Endothelial cell (in vitro differentiated cells): ENCODE data around the gene YPEL2. TPM values are rescaled to one million over a fixed set of nuclear protein-coding genes. Genes with fewer than 3 reads are reported as not detected.

Experiments
- DNase-seq: peaks from one replicate; pipeline ENCODE4 v3.0.0; 2021; ENCODE audit warnings: low spot score
- H3K27ac Mint-ChIP-seq: one replicate; pipeline ENCODE4 v1.8.0; 2021; ENCODE audit warnings: mixed read lengths, inconsistent platforms; ENCODE audit not compliant: unreplicated experiment
- H3K27me3 Mint-ChIP-seq: one replicate; pipeline ENCODE4 v1.8.0; 2021; ENCODE audit warnings: mild to moderate bottlenecking, moderate library complexity, mixed read lengths, inconsistent platforms; ENCODE audit not compliant: unreplicated experiment
- H3K36me3 Mint-ChIP-seq: one replicate; pipeline ENCODE4 v1.8.0; 2021; ENCODE audit warnings: mild to moderate bottlenecking, low read depth, mixed read lengths, inconsistent platforms; ENCODE audit not compliant: unreplicated experiment
- H3K4me1 Mint-ChIP-seq: one replicate; pipeline ENCODE4 v1.8.0; 2021; ENCODE audit warnings: mild to moderate bottlenecking, mixed read lengths, inconsistent platforms; ENCODE audit not compliant: unreplicated experiment
- H3K4me3 Mint-ChIP-seq: one replicate; pipeline ENCODE4 v1.8.0; 2021; ENCODE audit warnings: mild to moderate bottlenecking, mixed read lengths, inconsistent platforms; ENCODE audit not compliant: unreplicated experiment
- H3K9me3 Mint-ChIP-seq: one replicate; pipeline ENCODE4 v1.8.0; 2021; ENCODE audit warnings: mixed read lengths, inconsistent platforms; ENCODE audit not compliant: unreplicated experiment
- total RNA-seq: library from RNA; stranded (reverse); fragmentation: NEBNext Ultra II Directional; extraction: Animal tissue kit (Norgen Biotek cat#: 25700); gene quantifications from one replicate; pipeline ENCODE4 v1.2.1, GENCODE V29; 2021; ENCODE audit not compliant: unreplicated experiment
- TF ChIP-seq, protein P1 (sequence below): fragments of 200-600 bp; sonication (generic); IDR thresholded peaks from one replicate; pipeline ENCODE4 v1.5.0; 2021; ENCODE audit warnings: antibody characterized with exemption; ENCODE audit not compliant: unreplicated experiment

The YPEL2 gene
- total RNA-seq, 1 donor from 2014 or later, result 16.7 TPM

DNA sequence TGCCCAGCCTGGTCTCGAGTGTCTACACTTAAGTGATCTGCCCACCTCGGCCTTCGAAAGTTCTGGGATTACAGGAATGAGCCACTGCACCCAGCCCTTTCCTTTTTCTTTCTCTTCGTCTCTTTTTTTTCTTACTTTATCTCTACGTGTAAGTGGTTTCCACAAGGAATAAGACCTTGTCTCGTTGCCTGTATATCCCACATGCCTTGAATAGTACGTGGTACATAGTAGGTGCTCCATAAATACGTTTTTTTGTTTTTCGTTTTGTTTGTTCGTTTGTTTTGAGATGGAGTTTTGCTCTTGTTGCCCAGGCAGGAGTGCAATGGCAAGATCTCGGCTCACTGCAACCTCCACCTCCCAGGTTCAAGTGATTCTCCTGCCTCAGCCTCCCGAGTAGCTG is 86.0 kb downstream of the YPEL2 start:
- TF ChIP-seq, protein P1, sequence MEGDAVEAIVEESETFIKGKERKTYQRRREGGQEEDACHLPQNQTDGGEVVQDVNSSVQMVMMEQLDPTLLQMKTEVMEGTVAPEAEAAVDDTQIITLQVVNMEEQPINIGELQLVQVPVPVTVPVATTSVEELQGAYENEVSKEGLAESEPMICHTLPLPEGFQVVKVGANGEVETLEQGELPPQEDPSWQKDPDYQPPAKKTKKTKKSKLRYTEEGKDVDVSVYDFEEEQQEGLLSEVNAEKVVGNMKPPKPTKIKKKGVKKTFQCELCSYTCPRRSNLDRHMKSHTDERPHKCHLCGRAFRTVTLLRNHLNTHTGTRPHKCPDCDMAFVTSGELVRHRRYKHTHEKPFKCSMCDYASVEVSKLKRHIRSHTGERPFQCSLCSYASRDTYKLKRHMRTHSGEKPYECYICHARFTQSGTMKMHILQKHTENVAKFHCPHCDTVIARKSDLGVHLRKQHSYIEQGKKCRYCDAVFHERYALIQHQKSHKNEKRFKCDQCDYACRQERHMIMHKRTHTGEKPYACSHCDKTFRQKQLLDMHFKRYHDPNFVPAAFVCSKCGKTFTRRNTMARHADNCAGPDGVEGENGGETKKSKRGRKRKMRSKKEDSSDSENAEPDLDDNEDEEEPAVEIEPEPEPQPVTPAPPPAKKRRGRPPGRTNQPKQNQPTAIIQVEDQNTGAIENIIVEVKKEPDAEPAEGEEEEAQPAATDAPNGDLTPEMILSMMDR, result no peak
- Mint-ChIP-seq H3K27me3 (peaks cover 2% of the 10 kb centered on the region), H3K9me3 (no peaks in the 10 kb centered on the region), H3K4me3 (no peak overlapping the region), H3K27ac (no peak overlapping the region), H3K36me3 (no peaks in the 10 kb centered on the region), H3K4me1 (peaks cover 6% of the 10 kb centered on the region)
- DNase-seq, result no peak

DNA sequence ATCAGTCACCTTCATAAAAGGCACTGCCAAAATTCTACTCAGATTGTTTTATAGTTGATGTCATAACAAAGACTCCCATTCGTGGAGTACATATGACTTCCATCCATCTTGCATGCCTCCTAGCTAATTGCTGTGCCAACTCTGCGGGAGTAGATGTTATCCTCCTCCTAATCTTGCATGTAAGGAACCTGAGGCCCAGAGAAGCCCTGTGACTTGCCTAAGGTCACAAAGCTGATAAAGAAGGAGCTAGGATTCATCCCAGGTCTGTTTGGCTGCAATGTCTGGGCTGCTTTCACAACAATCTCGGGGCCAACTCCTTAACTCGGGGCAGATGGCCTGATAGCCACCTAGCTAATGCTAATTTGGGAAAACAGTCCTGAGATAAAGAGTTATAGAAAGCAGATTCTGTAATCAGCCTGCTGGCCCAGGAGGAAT is 87.3 kb downstream of the YPEL2 start:
- no peak for DNase-seq
- H3K4me1 Mint-ChIP-seq, result peaks cover 10% of the 10 kb centered on the region
- no peaks in the 10 kb centered on the region for H3K36me3 Mint-ChIP-seq
- H3K27me3 Mint-ChIP-seq, result peaks cover 2% of the 10 kb centered on the region
- H3K4me3 Mint-ChIP-seq, result no peak overlapping the region
- TF ChIP-seq, protein P1, result no peak
- no peak overlapping the region for H3K27ac Mint-ChIP-seq
- no peaks in the 10 kb centered on the region for H3K9me3 Mint-ChIP-seq

DNA sequence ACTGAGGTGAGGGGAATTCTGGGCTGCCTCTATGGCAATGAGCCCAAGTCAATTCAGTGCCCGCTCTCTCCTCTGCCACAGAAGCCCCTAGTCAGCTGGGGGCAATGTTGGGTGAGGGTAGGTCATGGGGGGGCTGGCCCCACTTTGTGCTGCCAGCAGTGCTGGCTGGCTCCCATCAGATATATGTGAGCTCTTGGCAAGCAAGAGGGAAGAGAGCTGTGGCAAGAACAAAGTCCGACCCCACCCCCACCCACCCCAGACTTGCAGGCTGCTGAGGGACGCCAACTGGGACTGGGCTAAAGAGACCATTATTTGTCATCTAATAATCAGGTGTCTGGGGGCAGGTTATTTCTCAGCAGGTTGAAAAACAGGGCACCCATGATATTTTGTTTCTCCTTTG is 89.4 kb downstream of the YPEL2 start:
- TF ChIP-seq, protein P1, result no peak
- Mint-ChIP-seq H3K27ac (no peak overlapping the region), H3K4me1 (peaks cover 22% of the 10 kb centered on the region), H3K36me3 (no peaks in the 10 kb centered on the region), H3K4me3 (no peak overlapping the region), H3K27me3 (no peaks in the 10 kb centered on the region), H3K9me3 (no peaks in the 10 kb centered on the region)
- DNase-seq, result no peak

DNA sequence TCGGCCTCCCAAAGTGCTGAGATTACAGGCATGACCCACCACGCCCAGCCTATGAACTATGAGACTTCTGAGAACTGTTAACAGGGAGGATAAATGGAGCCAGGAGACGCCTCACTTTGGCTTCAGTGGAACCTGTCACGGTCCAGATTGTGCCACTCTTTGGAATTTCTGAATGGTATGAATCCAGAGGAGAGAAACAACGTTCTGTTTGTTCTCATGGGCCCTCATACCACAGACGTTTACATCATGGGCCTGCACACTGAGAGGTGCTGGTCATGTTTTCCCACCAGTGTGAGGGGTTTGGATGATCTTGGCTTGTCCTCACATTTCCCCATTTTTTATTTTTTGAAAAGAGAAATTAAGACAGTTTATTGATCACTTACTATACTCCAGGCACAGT is 90.3 kb downstream of the YPEL2 start:
- no peak overlapping the region for H3K27ac Mint-ChIP-seq
- TF ChIP-seq, protein P1, result no peak
- no peak overlapping the region for H3K4me3 Mint-ChIP-seq
- H3K4me1 Mint-ChIP-seq, result peaks cover 29% of the 10 kb centered on the region
- no peaks in the 10 kb centered on the region for H3K9me3 Mint-ChIP-seq
- no peaks in the 10 kb centered on the region for H3K27me3 Mint-ChIP-seq
- no peaks in the 10 kb centered on the region for H3K36me3 Mint-ChIP-seq
- DNase-seq, result no peak

DNA sequence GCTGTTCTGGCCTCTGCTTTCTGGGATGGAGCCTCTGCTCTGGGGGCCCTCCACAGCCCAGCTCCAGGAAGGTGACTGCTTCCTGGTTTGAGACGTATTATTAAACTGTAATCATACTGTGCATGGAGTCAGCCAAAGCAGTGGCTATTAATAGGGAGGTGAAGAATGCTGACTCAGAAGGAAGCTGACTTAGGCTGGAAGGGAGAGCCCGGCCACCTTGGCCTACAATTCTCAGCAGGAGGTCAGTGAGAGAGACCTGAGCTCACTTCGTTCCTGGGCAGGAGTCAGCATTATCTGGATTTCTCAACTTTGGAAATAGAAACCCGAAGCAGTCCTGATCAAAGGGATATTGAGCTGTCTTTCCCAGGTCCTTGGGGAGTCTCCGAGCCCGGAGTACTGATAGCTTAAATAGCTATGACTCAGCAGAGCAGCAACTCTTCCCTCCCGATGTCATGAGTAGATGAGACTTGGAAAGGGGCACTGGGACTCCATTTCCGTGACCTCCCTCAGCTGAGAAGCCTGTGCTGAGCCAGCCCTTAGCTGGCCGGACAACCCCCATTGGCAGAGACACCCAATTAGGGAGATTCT is 91.8 kb downstream of the YPEL2 start:
- no peak for DNase-seq

More for the DNA sequence above, 91.8 kb downstream of the YPEL2 start:
- H3K27me3 Mint-ChIP-seq, result no peaks in the 10 kb centered on the region
- H3K4me1 Mint-ChIP-seq, result peaks cover 39% of the 10 kb centered on the region
- TF ChIP-seq, protein P1, result no peak
- no peak overlapping the region for H3K4me3 Mint-ChIP-seq
- H3K36me3 Mint-ChIP-seq, result no peaks in the 10 kb centered on the region
- no peak overlapping the region for H3K27ac Mint-ChIP-seq
- H3K9me3 Mint-ChIP-seq, result no peaks in the 10 kb centered on the region
